OCI-LY7 (cell line): ENCODE measurements around the gene PWP2. TPM values are rescaled to one million over a fixed set of nuclear protein-coding genes. Genes with fewer than 3 reads are reported as not detected.
"Not testable (repeated sequence)": the region's sequence is repeated elsewhere in the genome, so short reads cannot be mapped to it uniquely, and the experiment has no call there.

Experiments
- BruUV-seq: library from RNA; stranded (reverse); fragments of 400-500 nt; replicated peaks from 2 replicates; lab custom pipeline; 2021; lab: Mats Ljungman, UMichigan
- CTCF ChIA-PET: fragments of 300-600 bp; sonication (Branson Sonifier 250); formaldehyde crosslinking; loops from one replicate; lab custom pipeline; 2022; ENCODE audit warnings: antibody characterized with exemption; ENCODE audit not compliant: unreplicated experiment; lab: Charles Lee
- POLR2A ChIA-PET: fragments of 300-600 bp; sonication (Branson Sonifier 250); formaldehyde crosslinking; loops from one replicate; lab custom pipeline; 2022; ENCODE audit warnings: antibody characterized with exemption; lab: Charles Lee
- DNase-seq: peaks from one replicate; pipeline ENCODE4 v3.0.0-alpha.2; 2015; ENCODE audit warnings: low spot score
- H2AFZ ChIP-seq: fragments of 200-600 bp; sonication (generic), shearing (Covaris generic); 2 replicates; pipeline ENCODE4 v1.6.1; 2014; ENCODE audit warnings: mild to moderate bottlenecking, antibody characterized with exemption, low read length, moderate library complexity
- H3K27ac ChIP-seq: fragments of 200-600 bp; sonication (generic); 2 replicates; pipeline ENCODE4 v1.5.1; 2014; ENCODE audit warnings: mixed run types, low read depth, mild to moderate bottlenecking, moderate library complexity, low read length, inconsistent platforms; ENCODE audit not compliant: poor library complexity, severe bottlenecking
- H3K36me3 ChIP-seq: fragments of 200-600 bp; sonication (generic); 2 replicates; pipeline ENCODE4 v1.6.1; 2014; ENCODE audit warnings: mild to moderate bottlenecking, antibody characterized with exemption, low read length, moderate library complexity, mixed read lengths; ENCODE audit not compliant: insufficient read depth
- H3K4me1 ChIP-seq: fragments of 200-600 bp; sonication (generic); 2 replicates; pipeline ENCODE4 v1.5.1; 2014; ENCODE audit warnings: mild to moderate bottlenecking, low read length; ENCODE audit not compliant: insufficient read depth, poor library complexity, severe bottlenecking
- H3K4me2 ChIP-seq: fragments of 200-600 bp; sonication (generic); 2 replicates; pipeline ENCODE4 v1.6.1; 2014; ENCODE audit warnings: mild to moderate bottlenecking, low read length
- H3K4me3 ChIP-seq: fragments of 200-600 bp; sonication (generic); 2 replicates; pipeline ENCODE4 v1.5.1; 2014; ENCODE audit warnings: mild to moderate bottlenecking, low read depth, low read length; ENCODE audit not compliant: poor library complexity, severe bottlenecking
- H3K79me2 ChIP-seq: fragments of 200-600 bp; sonication (generic); 2 replicates; pipeline ENCODE4 v1.6.1; 2016; ENCODE audit warnings: low read depth, mild to moderate bottlenecking, low read length, moderate library complexity, mixed read lengths; ENCODE audit not compliant: insufficient read depth
- H3K9me2 ChIP-seq: fragments of 200-600 bp; sonication (generic); 2 replicates; pipeline ENCODE4 v1.6.1; 2016; ENCODE audit warnings: mild to moderate bottlenecking, low read length, mixed read lengths; ENCODE audit not compliant: insufficient read depth
- H3K9me3 ChIP-seq: fragments of 200-600 bp; sonication (generic); 2 replicates; pipeline ENCODE4 v1.6.1; 2014; ENCODE audit warnings: mild to moderate bottlenecking, mixed run types, low read length, mixed read lengths
- H4K20me1 ChIP-seq: fragments of 200-600 bp; sonication (generic); 2 replicates; pipeline ENCODE4 v1.6.1; 2014; ENCODE audit warnings: mild to moderate bottlenecking, antibody characterized with exemption, low read length, moderate library complexity, mixed read lengths; ENCODE audit not compliant: insufficient read depth
- CTCF ChIP-seq: fragments of 200-600 bp; sonication (generic); conservative IDR thresholded peaks from 2 replicates; pipeline ENCODE4 v1.5.1; 2014; ENCODE audit warnings: mild to moderate bottlenecking, antibody characterized with exemption, low read length, moderate library complexity, mixed read lengths
- EZH2phosphoT487 ChIP-seq: fragments of 200-600 bp; sonication (generic); IDR thresholded peaks from 2 replicates; pipeline ENCODE4 v1.6.1; 2018; ENCODE audit warnings: low read depth, borderline replicate concordance, mild to moderate bottlenecking, mixed run types, antibody characterized with exemption, low read length, moderate library complexity, mixed read lengths
- intact Hi-C: fragments of 100-400 bp; cut with micrococcal nuclease; formaldehyde crosslinking; loops from one replicate; pipeline ENCODE4 v1.10.0; 2022; ENCODE audit not compliant: unreplicated experiment
- total RNA-seq, 2 experiments: library from RNA; depleted of rRNA in 1 of 2; stranded (reverse); fragments of >200 nt in 1 of 2; shearing (Covaris generic) in 1 of 2; gene quantifications; 2 replicates each; pipeline ENCODE4 v1.2.3, GENCODE V29; 2014 to 2022

PWP2 gene
- total RNA-seq, 2 experiments from 2014 or later: 8.2 to 11.5 TPM

- intact Hi-C loops: no loop called here
- no peak for TF ChIP-seq CTCF
- no peak for TF ChIP-seq EZH2phosphoT487
- peaks cover 26% of the 10 kb centered on the region for H3K4me1 ChIP-seq
- DNase-seq: no peak
- H3K4me2 ChIP-seq: no peak overlapping the region
- no peak overlapping the region for H3K27ac ChIP-seq
- no peak overlapping the region for H3K4me3 ChIP-seq
- POLR2A ChIA-PET: interaction anchor here (1.2 kb wide), 1 partner anchor 9 kb away, joined by 4 read pairs; no protein-coding TSS in a partner anchor
- CTCF ChIA-PET: no interaction called here
- BruUV-seq: no TSS peak
- H3K79me2 ChIP-seq: no peaks in the 10 kb centered on the region
- no peaks in the 10 kb centered on the region for H3K9me2 ChIP-seq
- no peaks in the 10 kb centered on the region for H3K9me3 ChIP-seq
- H2AFZ ChIP-seq: no peak overlapping the region
- H4K20me1 ChIP-seq: no peaks in the 10 kb centered on the region
- peaks cover 63% of the 10 kb centered on the region for H3K36me3 ChIP-seq
Observed at GRCh38 chr21:44092211-44092610, 15.0 kb upstream of the PWP2 start.

GRCh38 chr21:44093761-44094160, 13.4 kb upstream of the PWP2 start:
- intact Hi-C loops: no loop called here
- TF ChIP-seq EZH2phosphoT487: no peak
- no peak for TF ChIP-seq CTCF
- DNase-seq: no peak
- Histone ChIP-seq H3K79me2 (no peaks in the 10 kb centered on the region), H3K4me1 (peaks cover 26% of the 10 kb centered on the region), H2AFZ (no peak overlapping the region), H3K27ac (no peak overlapping the region), H3K4me2 (no peak overlapping the region), H4K20me1 (no peaks in the 10 kb centered on the region), H3K4me3 (no peak overlapping the region), H3K9me3 (no peaks in the 10 kb centered on the region), H3K36me3 (peaks cover 52% of the 10 kb centered on the region), H3K9me2 (no peaks in the 10 kb centered on the region)
- BruUV-seq: no TSS peak
- ChIA-PET POLR2A (interaction anchor here (1.0 to 2.2 kb wide), 3 partner anchors 9 to 76 kb away, joined by 3 to 9 read pairs (median 4); no protein-coding TSS in a partner anchor), CTCF (no interaction called here)

GRCh38 chr21:44094832-44095231, 12.4 kb upstream of the PWP2 start:
- no peak overlapping the region for H3K27ac ChIP-seq
- intact Hi-C loops: no loop called here
- no peak overlapping the region for H2AFZ ChIP-seq
- ChIA-PET POLR2A (interaction anchor here (2.2 kb wide), 1 partner anchor 10 kb away, joined by 9 read pairs; no protein-coding TSS in a partner anchor), CTCF (no interaction called here)
- H3K79me2 ChIP-seq: no peaks in the 10 kb centered on the region
- H4K20me1 ChIP-seq: no peaks in the 10 kb centered on the region
- H3K4me1 ChIP-seq: peaks cover 17% of the 10 kb centered on the region
- peaks cover 41% of the 10 kb centered on the region for H3K36me3 ChIP-seq
- no peaks in the 10 kb centered on the region for H3K9me2 ChIP-seq
- no peaks in the 10 kb centered on the region for H3K9me3 ChIP-seq
- no peak for DNase-seq
- H3K4me2 ChIP-seq: no peak overlapping the region
- no TSS peak for BruUV-seq
- no peak for TF ChIP-seq CTCF
- TF ChIP-seq EZH2phosphoT487: no peak
- H3K4me3 ChIP-seq: no peak overlapping the region

- H3K4me3 ChIP-seq, CTCF ChIA-PET, POLR2A ChIA-PET, H3K79me2 ChIP-seq, H3K9me2 ChIP-seq, intact Hi-C loops, H2AFZ ChIP-seq, H3K9me3 ChIP-seq, H3K4me2 ChIP-seq, DNase-seq, H4K20me1 ChIP-seq, BruUV-seq, H3K4me1 ChIP-seq, H3K27ac ChIP-seq: not testable (repeated sequence)
- peaks cover 12% of the 10 kb centered on the region for H3K36me3 ChIP-seq
Observed at GRCh38 chr21:44098507-44098906, 8.7 kb upstream of the PWP2 start.
